ENCODE data around the gene OGDHL. TPM values are rescaled to one million over a fixed set of nuclear protein-coding genes. Genes with fewer than 3 reads are reported as not detected.

OGDHL gene
- total RNA-seq, 1 experiment from 2014 or later: 22.6 TPM

GRCh38 chr10:49738616-49739360, 23.3 kb downstream of the OGDHL start:
- TF ChIP-seq, protein P1, sequence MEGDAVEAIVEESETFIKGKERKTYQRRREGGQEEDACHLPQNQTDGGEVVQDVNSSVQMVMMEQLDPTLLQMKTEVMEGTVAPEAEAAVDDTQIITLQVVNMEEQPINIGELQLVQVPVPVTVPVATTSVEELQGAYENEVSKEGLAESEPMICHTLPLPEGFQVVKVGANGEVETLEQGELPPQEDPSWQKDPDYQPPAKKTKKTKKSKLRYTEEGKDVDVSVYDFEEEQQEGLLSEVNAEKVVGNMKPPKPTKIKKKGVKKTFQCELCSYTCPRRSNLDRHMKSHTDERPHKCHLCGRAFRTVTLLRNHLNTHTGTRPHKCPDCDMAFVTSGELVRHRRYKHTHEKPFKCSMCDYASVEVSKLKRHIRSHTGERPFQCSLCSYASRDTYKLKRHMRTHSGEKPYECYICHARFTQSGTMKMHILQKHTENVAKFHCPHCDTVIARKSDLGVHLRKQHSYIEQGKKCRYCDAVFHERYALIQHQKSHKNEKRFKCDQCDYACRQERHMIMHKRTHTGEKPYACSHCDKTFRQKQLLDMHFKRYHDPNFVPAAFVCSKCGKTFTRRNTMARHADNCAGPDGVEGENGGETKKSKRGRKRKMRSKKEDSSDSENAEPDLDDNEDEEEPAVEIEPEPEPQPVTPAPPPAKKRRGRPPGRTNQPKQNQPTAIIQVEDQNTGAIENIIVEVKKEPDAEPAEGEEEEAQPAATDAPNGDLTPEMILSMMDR (conservative IDR thresholded peaks at IDR 0.05): no peak
- no peaks in the 10 kb centered on the region for H3K27me3 ChIP-seq (ENCODE audit: insufficient read depth, low read length)

More at GRCh38 chr10:49738616-49739360, 23.3 kb downstream of the OGDHL start:
- H3K79me2 ChIP-seq (ENCODE audit: insufficient read depth, low read length): no peaks in the 10 kb centered on the region
- no peak overlapping the region for H3K9ac ChIP-seq (ENCODE audit: extremely low read depth, insufficient read length, low read length)
- no peaks in the 10 kb centered on the region for H3K4me1 ChIP-seq (ENCODE audit: insufficient read depth, low read length)
- Mint-ChIP-seq H3K4me3 (no peak overlapping the region), H3K27ac (no peak overlapping the region; a peak in 2 of 7 replicates), H3K9me3 (peaks cover 3 to 5% of the 10 kb centered on the region in 2 experiments; a peak in 2 of 5 replicates), H3K36me3 (ENCODE audit: insufficient read depth in 1 of 3, low read depth in 3 of 3) (peaks cover 13 to 16% (median 16%) of the 10 kb centered on the region in 3 experiments; a peak in 6 of 7 replicates), H3K4me1 (no peaks in the 10 kb centered on the region), H3K27me3 (ENCODE audit: low read depth) (no peaks in the 10 kb centered on the region)
- no peak overlapping the region for H4K5ac ChIP-seq (ENCODE audit: insufficient read length, low read depth, low read length)
- H2AK5ac ChIP-seq (ENCODE audit: insufficient read length, low read length): no peak overlapping the region
- H3K9me3 ChIP-seq (ENCODE audit: control insufficient read depth, low read depth, low read length): no peaks in the 10 kb centered on the region
- H3K27ac ChIP-seq (ENCODE audit: insufficient read length, low read depth, low read length): no peak overlapping the region
- no peaks in the 10 kb centered on the region for H3K23me2 ChIP-seq (ENCODE audit: insufficient read length, low read depth, low read length, poor library complexity, severe bottlenecking)
- no peak overlapping the region for H2BK15ac ChIP-seq (ENCODE audit: low read depth, low read length)
- no peaks in the 10 kb centered on the region for H3K79me1 ChIP-seq (ENCODE audit: insufficient read depth, low read depth, low read length, poor library complexity, severe bottlenecking)
- H3K14ac ChIP-seq (ENCODE audit: insufficient read depth, low read length): no peak overlapping the region
- H3K4me2 ChIP-seq (ENCODE audit: insufficient read depth, insufficient read length, low read length): no peak overlapping the region
- no peak overlapping the region for H3K23ac ChIP-seq (ENCODE audit: insufficient read length, low read depth, low read length)
- no peak overlapping the region for H3K18ac ChIP-seq (ENCODE audit: insufficient read length, low read depth, low read length)
- H3K56ac ChIP-seq (ENCODE audit: insufficient read length, low read depth, low read length): no peak overlapping the region
- no peak overlapping the region for H2BK120ac ChIP-seq (ENCODE audit: low read depth, low read length, poor library complexity, severe bottlenecking)
- DNase-seq: peak; percentile 18
- H2BK12ac ChIP-seq (ENCODE audit: insufficient read length, low read depth, low read length): no peak overlapping the region
- H4K91ac ChIP-seq (ENCODE audit: insufficient read length, low read depth, low read length): no peak overlapping the region
- no peak overlapping the region for H4K8ac ChIP-seq (replicated peaks; ENCODE audit: insufficient read length, low read depth, low read length)
- no peak overlapping the region for H3K4ac ChIP-seq (ENCODE audit: low read depth, low read length)
- H4K20me1 ChIP-seq (ENCODE audit: control insufficient read depth, insufficient read depth, insufficient read length): peaks cover 3% of the 10 kb centered on the region
- no CpG with 5 or more reads among the region's 10 CpGs for WGBS (ENCODE audit: extremely low coverage, insufficient read length, low lambda C conversion rate)
- no peak overlapping the region for H2AFZ ChIP-seq (ENCODE audit: low read length)
- no peak overlapping the region for H2BK5ac ChIP-seq (ENCODE audit: insufficient read length, low read length)
- H3T11ph ChIP-seq (ENCODE audit: low read length): no peak overlapping the region
- no peak overlapping the region for H2BK20ac ChIP-seq (ENCODE audit: low read depth, low read length, poor library complexity, severe bottlenecking)

Measured in H9 (cell line).